Inflammatory macrophage treated with lipopolysaccharide for 1 hour (primary cell): Measurements from ENCODE around the gene CIPC.

Source experiments
- DNase-seq, 2 donors: peaks; one replicate each; pipeline ENCODE4 v3.0.0-alpha.2; 2020 to 2022

Gene CIPC

GRCh38 chr14:77155083-77155482 lies 57.0 kb downstream of the CIPC start:
- DNase-seq = no peak

DNA sequence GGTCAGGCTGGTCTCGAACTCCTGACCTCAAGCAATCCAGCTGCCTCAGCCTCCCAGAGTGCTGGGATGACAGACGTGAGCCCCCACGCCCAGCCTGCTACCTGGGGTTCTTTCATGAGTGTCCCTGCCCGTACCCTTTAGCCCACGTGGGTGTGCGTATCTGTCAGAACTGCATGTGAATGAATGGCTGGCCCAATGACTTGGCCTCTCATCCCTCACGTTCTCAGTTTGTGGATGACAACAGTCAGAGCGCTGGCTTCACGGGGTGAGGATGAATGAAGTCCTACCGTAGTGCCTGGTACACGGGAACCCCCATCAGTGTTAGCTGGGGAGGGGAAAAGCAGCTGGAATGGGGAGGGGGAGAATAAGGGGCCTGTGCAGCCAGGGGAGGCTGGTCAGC lies 59.7 kb downstream of the CIPC start:
- no peak for DNase-seq

DNA sequence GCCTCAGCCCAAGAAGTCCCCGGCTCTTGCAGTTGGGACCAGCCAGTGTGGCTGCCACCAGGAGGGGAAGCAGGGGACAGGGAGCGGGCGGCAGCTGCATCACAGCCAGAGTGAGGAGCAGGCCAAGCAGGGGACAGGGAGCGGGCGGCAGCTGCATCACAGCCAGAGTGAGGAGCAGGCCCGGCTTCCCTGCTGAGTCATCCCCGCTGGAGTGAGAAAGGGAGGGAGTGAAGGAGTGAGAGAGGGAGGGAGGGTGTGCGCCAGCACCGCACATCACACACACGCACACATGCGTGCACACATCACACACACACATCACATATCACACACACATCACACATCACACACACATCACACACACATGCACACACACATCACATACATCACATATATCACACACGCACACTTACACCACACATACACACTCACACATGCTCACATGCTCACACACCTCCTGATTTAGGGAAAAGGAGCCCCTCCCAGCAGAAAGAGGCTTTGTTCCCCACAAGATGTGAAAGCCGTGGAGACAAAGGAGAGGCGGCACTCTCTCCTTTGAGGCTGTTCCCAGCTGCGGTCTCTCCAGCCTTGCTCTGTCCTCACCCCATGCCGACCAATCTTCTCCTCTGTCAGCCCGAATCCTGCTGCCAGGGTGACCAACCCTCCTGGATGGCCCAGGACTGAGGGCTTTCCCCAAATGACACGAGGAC lies 60.3 kb downstream of the CIPC start:
- DNase-seq = no peak

GRCh38 chr14:77158882-77159255 lies 60.8 kb downstream of the CIPC start:
- DNase-seq = no peak

- DNase-seq = no peak
These were observed 63.0 kb downstream of the CIPC start for GRCh38 chr14:77161011-77161410.
